Caki2 (cell line): ENCODE measurements around the gene CYTH3. TPM values are rescaled to one million over a fixed set of nuclear protein-coding genes. Genes with fewer than 3 reads are reported as not detected.
"Not testable (repeated sequence)": the region's sequence is repeated elsewhere in the genome, so short reads cannot be mapped to it uniquely, and the experiment has no call there.

ENCODE experiments used
- DNase-seq: peaks from one replicate; pipeline ENCODE4 v3.0.0-alpha.2; 2015; ENCODE audit warnings: low read depth
- in situ Hi-C: cut with HindIII; loops from 2 replicates; pipeline ENCODE4 v1.10.0; 2016; ENCODE audit warnings: low sequenced_read_pairs, low pct_unique_long_range_greater_than_20kb, mixed read lengths
- total RNA-seq: library from RNA; depleted of rRNA; stranded (reverse); fragments of >200 nt; shearing (Covaris generic); gene quantifications from 2 replicates; pipeline ENCODE4 v1.2.3, GENCODE V29; 2014; ENCODE audit warnings: low replicate concordance

Gene CYTH3
- total RNA-seq, 1 experiment from 2014 or later, result 7.0 TPM

GRCh38 chr7:6284461-6285360 is 12.3 kb upstream of the CYTH3 start:
- in situ Hi-C loops, result no loop called here
- DNase-seq, result peak; percentile 29

DNA sequence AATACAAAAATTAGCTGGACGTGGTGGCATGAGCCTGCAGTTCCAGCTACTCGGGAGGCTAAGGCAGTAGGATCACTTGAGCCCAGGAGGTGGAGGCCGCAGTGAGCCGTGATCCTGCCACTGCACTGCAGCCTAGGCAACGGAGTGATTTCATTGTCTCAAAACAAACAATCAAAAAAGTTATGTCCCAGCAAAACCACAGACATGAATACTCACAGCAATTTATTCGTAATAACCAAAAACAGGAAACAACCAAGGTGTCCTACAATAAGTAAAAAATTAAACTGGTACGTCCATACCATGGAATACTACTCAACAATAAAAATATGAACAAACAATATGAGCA is 11.6 kb upstream of the CYTH3 start:
- in situ Hi-C loops, result no loop called here
- DNase-seq, result peak; percentile 57

DNA sequence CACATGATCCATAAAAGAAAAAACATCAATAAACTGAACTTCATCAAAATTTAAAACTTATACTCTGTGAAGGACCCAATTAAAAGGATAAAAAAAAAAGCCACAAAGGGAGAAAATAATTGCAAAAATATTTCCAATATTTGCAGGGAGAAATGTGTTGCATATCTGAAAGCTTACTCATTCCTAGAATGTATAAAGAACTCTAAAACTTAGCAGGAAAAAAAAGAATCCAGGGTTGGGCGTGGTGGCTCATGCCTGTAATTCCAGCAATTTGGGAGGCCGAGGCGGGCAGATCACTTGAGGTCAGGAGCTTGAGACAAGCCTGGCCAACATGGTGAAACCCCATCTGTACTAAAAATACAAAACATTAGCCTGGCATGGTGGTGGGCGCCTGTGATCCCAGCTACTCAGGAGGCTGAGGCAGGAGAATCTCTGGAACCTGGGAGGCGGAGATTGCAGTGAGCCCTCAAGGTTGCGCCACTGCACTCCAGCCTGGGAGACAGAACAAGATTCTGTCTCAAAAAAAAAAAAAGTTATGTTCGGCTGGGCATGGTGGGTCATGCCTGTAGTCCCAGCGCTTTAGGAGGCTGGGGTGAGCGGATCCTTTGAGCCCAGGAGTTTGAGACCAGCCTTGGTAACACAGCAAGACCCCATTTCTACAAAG is 11.1 kb upstream of the CYTH3 start:
- DNase-seq, result peak; percentile 78
- in situ Hi-C loops, result not testable (repeated sequence)

DNA sequence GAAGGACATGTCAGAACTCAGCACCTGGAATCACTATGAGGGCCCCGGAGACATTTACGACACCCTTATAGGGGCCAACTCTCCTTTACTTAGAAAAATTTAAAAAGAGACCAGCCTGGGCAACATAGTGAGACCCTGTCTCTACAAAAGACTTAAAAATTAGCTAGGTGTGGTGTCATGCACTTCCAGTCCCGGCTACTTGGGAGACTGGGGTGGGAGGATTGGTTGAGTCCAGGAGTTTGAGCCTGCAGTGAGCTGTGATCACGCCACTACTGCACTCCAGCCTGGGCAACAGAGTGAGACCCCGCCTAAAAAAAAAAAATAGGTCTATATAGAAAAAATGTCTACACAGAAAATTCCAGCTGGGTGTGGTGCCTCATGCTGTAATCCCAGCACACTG is 7.5 kb upstream of the CYTH3 start:
- in situ Hi-C loops, result no loop called here
- DNase-seq, result no peak

DNA sequence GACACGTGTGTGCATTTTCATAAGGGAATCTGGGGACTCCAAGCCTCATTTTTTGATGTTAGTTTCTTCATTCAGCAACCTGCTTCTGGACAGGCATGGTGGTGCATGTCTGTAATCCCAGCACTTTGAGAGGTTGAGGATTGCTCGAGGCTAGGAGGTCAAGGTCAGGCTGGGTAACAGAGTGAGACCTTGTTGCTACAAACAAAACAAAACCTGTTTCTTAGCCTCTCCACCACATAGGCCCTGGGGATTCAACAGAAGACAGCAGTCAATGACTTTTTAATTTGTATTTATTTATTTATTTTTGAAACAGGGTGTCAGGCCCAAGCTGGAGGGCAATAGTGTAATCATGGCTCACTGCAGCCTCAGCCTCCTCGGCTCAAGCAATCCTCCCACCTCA is 6.9 kb upstream of the CYTH3 start:
- in situ Hi-C loops, result no loop called here
- no peak for DNase-seq

DNA sequence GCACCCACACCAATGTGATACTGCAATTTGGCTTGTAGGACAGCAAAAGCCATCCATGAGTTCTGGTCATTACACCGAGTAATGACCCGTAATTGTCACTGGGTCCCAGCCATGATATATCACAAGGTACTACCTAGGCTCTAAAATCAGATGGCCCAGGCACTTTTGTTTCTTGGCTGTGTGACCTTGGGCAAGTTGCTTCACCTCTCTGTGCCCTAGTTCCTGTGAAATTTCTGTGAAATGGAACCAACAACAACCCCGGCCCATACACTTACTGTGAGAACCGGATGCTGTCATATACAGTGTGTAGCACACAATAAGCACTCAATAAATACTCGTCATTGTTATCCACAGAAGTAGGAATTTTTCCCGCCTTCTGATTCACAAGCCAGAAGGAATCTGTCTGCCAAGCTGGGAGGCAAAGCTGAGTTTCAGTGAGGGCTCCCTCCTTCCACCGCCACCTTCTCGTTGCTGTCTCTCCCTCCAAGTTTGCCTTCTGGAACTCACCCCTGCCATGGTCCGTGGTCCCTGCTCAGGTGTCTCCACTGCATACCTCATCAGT is 6.4 kb upstream of the CYTH3 start:
- in situ Hi-C loops, result no loop called here
- no peak for DNase-seq

GRCh38 chr7:6277476-6277875 is 5.1 kb upstream of the CYTH3 start:
- no peak for DNase-seq
- in situ Hi-C loops, result no loop called here

DNA sequence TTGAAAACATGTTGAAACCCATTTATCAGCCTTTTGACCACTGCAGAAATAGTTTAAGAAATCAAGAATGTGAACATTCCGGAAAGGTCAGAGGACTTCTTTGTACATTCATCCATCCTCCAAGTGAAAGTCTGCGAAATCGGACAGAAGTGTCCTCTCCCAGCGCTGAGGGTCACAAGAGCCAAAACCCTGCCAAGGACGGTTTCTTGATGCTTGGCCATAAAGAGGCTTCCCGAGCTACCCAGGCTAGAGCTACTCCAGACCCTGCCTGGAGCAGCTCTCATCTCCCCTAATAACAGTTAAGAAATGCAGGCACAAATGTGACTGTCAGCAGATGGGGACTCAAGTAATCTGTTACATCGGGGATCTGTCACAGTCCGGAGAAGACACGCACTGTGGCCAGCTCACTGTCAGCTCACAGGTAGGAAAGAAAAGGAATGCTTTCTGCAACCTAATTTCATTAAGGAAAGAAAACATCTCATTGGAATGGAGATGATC is 4.5 kb upstream of the CYTH3 start:
- no peak for DNase-seq
- in situ Hi-C loops, result no loop called here

DNA sequence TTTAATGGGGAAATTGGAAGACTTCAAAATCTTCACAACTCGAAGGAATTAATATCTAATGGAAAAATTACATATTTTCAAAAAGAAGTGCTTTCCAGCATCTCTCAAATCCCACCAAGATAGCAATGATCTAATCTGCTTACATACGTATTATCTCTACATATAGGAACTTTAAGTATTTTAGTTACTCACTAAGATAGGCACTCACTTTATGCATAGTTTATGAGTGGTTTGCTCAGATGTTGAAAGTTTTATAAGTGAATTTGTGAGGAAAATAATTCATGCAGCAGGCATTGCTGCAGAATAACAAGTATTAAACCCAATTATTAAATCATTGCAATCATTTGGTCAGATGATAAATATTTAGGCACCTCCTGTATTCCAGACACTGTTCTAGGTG is 2.3 kb upstream of the CYTH3 start:
- DNase-seq, result no peak
- in situ Hi-C loops, result no loop called here

- in situ Hi-C loops, result no loop called here
- DNase-seq, result no peak
These were observed 1.6 kb upstream of the CYTH3 start for GRCh38 chr7:6273917-6274630.

DNA sequence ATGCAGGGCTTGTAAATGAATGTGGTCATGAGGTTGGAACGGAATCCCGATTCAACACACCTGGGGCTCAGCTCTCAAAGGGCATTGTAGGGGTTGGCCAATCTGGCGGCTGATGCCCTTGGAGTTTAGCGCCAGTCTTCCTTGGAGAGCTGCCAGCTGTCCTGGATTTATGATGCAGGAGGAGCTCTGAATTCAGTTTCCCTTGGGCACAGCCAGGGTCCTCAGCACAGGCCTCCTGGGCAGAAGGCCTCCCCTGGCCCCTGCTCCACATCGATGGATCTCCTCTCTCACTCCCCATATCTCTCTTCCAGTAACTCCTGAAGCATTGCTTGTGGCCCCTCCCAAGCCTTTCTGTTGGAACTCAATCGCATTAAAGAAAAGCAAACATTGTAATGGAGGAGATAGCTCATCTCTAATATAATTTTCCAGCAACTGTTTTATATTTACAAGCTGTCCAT is 985 bp upstream of the CYTH3 start:
- DNase-seq, result no peak
- in situ Hi-C loops, result no loop called here

GRCh38 chr7:6271694-6272440 is 557 bp downstream of the CYTH3 start:
- in situ Hi-C loops, result no loop called here
- no peak for DNase-seq

DNA sequence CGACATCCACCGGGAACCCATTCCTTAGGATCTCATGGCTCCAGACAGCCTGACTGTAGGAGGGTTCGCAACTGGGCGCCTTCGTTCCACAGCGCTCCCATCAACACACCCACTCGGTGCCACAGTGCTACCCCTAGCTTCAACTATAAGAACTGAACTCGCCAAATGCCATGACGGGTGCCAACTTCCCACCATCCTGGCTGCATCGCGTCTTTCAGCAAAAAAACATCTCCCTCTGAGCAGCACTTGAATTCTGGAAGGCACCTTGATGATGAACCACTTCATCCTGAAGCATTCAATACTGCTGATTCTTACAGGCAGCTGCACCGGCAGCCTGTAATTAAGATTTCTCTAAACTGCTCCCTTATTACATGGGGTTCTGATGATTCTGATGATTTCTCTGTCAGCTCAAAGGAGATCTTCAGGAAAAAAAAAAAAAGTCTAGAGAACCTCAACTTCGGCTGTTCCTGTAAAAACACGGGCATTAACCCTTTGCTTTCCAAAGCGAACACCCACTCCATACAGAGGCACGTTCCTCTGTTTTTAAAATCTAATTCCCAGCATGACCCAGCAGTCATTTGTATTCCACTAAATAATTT is 1.3 kb downstream of the CYTH3 start:
- in situ Hi-C loops, result no loop called here
- DNase-seq, result peak; percentile 55

- in situ Hi-C loops, result loop anchor here (10.0 kb wide), 1 partner anchor 85 kb away; no protein-coding TSS in a partner anchor
- no peak for DNase-seq
These were observed 2.9 kb downstream of the CYTH3 start for GRCh38 chr7:6269527-6269926.

- no peak for DNase-seq
- in situ Hi-C loops, result loop anchor here (10.0 kb wide), 1 partner anchor 84 kb away; no protein-coding TSS in a partner anchor
These were observed 3.5 kb downstream of the CYTH3 start for GRCh38 chr7:6268907-6269306.

- no peak for DNase-seq
- in situ Hi-C loops, result loop anchor here (10.0 kb wide), 1 partner anchor 83 kb away; no protein-coding TSS in a partner anchor
These were observed 4.2 kb downstream of the CYTH3 start for GRCh38 chr7:6268023-6268900.
